BLaER1 treated with 17β-estradiol and CSF1 and Interleukin-3, amounts not matched to agents 10 nM and 100 nM (cell line): ENCODE data around the gene WRNIP1.
A peak's percentile ranks its signal among the peaks of the same experiment; 100 is the strongest.

Experiments used
- H3K27ac ChIP-seq, 11 experiments: shearing (Covaris generic); formaldehyde crosslinking; 2 replicates each; pipeline ENCODE4 v1.8.1; 2022
- H3K27me3 ChIP-seq, 11 experiments: shearing (Covaris generic); formaldehyde crosslinking; 2 replicates each; pipeline ENCODE4 v1.8.1; 2022
- H3K36me3 ChIP-seq, 11 experiments: shearing (Covaris generic); formaldehyde crosslinking; 2 replicates each; pipeline ENCODE4 v1.8.1; 2022
- H3K4me1 ChIP-seq, 10 experiments: shearing (Covaris generic); formaldehyde crosslinking; 2 replicates each; pipeline ENCODE4 v1.8.1; 2022
- H3K4me2 ChIP-seq, 11 experiments: shearing (Covaris generic); formaldehyde crosslinking; 2 replicates each; pipeline ENCODE4 v1.8.1; 2022
- H3K4me3 ChIP-seq, 10 experiments: shearing (Covaris generic); formaldehyde crosslinking; 2 replicates each; pipeline ENCODE4 v1.8.1; 2022
- H3K9ac ChIP-seq, 11 experiments: shearing (Covaris generic); formaldehyde crosslinking; 2 replicates each; pipeline ENCODE4 v1.8.1; 2022
- H3K9me3 ChIP-seq, 11 experiments: shearing (Covaris generic); formaldehyde crosslinking; replicated peaks in 1 of 11; 2 replicates each; pipeline ENCODE4 v1.8.1; 2022
- H4K20me1 ChIP-seq, 11 experiments: shearing (Covaris generic); formaldehyde crosslinking; 2 replicates each; pipeline ENCODE4 v1.8.1; 2022
- Cebpa-rat ChIP-seq, 11 experiments: shearing (Covaris generic); IDR thresholded peaks; 2 replicates each; pipeline ENCODE4 v1.8.1; 2022

The WRNIP1 gene

DNA sequence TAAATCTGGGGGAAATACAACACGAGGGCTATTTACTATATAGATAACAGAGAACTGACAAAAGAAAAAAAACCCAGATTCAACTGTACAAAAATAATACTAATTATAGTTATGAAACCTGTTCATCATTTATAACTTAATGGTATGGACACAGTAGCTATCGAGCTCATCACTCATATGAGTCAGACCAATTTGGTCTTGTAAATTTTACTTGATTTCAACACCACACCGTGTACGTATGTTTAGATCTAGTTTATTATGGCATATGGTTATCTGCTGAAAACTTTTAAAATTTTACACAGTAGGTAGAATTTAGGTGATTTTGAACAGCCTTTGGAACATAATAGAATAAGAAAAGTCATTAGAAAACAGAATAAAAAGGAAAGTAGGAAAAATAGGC is 19.9 kb upstream of the WRNIP1 start:
- Histone ChIP-seq H3K4me2 (no peak overlapping the region), H3K4me3 (no peak overlapping the region), H4K20me1 (no peaks in the 10 kb centered on the region), H3K9me3 (no peaks in the 10 kb centered on the region), H3K4me1 (peaks cover 0 to 19% (median 11%) of the 10 kb centered on the region in 10 experiments; a peak in 13 of 20 replicates), H3K27ac (no peak overlapping the region), H3K36me3 (no peaks in the 10 kb centered on the region), H3K27me3 (no peaks in the 10 kb centered on the region), H3K9ac (no peak overlapping the region)
- TF ChIP-seq Cebpa-rat (IDR thresholded peaks at IDR 0.05), result no peak

DNA sequence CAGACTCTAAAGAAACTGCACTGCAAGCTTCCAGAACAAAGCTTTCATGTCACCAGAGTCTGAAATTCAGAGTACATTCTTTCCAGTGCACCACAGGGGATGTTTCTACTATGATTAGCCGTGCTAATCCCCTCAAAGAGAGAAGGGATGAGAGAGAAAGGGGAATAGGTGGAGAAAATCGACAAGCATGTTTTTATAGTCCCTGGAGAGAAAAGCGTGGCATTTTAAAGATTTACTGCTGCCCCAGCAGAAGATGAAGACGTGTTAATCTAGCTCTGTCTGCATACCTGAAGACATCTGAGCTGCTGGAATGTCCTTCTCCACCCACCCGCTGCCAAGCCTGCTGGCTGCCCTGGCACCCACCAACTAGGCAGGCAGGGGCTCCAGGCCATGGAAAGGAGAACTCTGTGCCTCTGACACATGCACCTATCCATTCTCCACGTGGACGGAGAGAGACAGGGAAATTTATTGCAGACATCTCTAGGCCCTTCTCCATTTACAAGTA is 18.6 kb upstream of the WRNIP1 start:
- H3K4me1 ChIP-seq, result peaks cover 0 to 17% (median 12%) of the 10 kb centered on the region in 10 experiments; a peak in 17 of 20 replicates
- no peaks in the 10 kb centered on the region for H3K9me3 ChIP-seq
- no peaks in the 10 kb centered on the region for H3K27me3 ChIP-seq
- no peaks in the 10 kb centered on the region for H3K36me3 ChIP-seq
- no peak overlapping the region for H3K9ac ChIP-seq
- H3K27ac ChIP-seq, result no peak overlapping the region
- TF ChIP-seq Cebpa-rat (IDR thresholded peaks at IDR 0.05), result no peak
- H3K4me3 ChIP-seq, result no peak overlapping the region
- no peaks in the 10 kb centered on the region for H4K20me1 ChIP-seq
- H3K4me2 ChIP-seq, result no peak overlapping the region

DNA sequence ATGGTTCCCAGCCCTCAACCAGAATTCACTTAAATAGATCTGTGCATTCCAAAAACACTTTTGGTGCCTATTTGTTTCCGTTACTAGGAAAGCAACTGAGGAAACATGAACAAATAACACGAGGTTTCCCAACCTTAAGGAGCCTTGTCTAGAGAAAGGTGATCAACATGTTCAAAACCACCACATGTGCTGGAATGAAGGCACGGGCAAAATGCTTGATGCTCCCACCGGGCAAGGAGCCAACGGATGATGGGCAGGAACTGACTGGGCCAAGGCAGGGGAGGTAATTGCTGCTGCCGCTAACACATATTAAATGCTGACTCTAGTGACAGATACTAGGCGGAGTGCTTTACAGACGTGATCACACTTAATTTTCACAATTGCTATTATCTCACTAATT is 17.0 kb upstream of the WRNIP1 start:
- H3K4me2 ChIP-seq, result no peak overlapping the region
- H3K9ac ChIP-seq, result no peak overlapping the region
- H3K36me3 ChIP-seq, result no peaks in the 10 kb centered on the region
- no peaks in the 10 kb centered on the region for H4K20me1 ChIP-seq
- peaks cover 9 to 26% (median 21%) of the 10 kb centered on the region in 10 experiments for H3K4me1 ChIP-seq
- H3K4me3 ChIP-seq, result no peak overlapping the region
- no peak overlapping the region for H3K27ac ChIP-seq
- no peaks in the 10 kb centered on the region for H3K9me3 ChIP-seq
- no peaks in the 10 kb centered on the region for H3K27me3 ChIP-seq
- no peak for TF ChIP-seq Cebpa-rat (IDR thresholded peaks at IDR 0.05)

DNA sequence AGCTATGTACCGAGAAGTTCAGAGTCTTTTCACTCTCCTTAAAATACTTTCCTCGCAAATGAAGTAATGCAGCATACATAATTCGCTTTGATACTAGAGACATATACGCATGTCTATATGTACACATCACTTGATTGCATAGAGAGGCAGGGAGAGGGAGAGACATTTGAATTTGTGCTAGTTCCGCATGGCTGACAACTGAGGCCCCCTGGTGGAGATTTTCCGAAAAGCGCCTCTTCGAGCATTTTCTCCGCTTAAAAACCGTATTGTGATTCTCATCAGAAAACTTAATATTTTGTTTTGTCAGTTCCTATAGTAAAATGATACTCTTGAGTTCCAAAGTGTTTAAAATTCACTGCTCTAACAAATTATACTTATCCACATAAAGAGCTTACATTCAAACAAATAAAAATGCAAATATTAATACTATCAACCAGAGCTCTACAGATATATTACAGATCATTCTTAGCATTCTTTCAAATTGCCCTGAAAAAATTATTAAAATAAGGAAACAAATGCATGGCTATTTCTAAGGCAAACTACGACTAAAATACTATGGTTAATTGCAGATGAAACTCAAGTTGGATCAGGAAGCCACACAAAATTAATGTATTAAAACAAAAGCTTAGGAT is 15.1 kb upstream of the WRNIP1 start:
- Histone ChIP-seq H3K4me2 (no peak overlapping the region), H3K27ac (no peak overlapping the region), H3K4me1 (peaks cover 8 to 13% (median 12%) of the 10 kb centered on the region in 10 experiments), H3K9me3 (no peaks in the 10 kb centered on the region), H4K20me1 (no peaks in the 10 kb centered on the region), H3K27me3 (no peaks in the 10 kb centered on the region), H3K4me3 (no peak overlapping the region), H3K9ac (no peak overlapping the region), H3K36me3 (no peaks in the 10 kb centered on the region)
- no peak for TF ChIP-seq Cebpa-rat (IDR thresholded peaks at IDR 0.05)

DNA sequence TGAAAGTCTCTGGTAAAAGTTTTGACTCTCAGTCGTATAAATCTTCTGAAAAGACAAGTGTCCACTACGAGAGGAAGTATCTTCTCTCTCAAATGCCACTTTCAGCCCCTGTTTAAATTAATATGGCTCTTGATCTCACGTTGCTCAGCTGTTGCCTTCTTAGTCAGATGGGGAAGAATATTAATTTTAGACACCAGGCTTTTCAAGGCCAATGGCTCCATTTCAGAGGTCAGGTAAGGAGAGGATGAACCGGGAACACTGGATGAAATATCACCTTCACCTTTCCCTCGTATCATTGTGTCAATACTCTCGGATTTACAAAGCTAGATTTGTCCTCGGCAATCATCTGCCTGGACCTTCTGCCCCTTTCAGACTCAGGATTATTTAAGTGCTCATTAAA is 14.4 kb upstream of the WRNIP1 start, which contains the start of gene MYLK4:
MYLK4 (minus strand) TSS at position 91 of the 400 bp plus-strand sequence. CDS start 1,628 bp downstream, outside the sequence.
- no peak within 1 kb of the TSS for H3K27ac ChIP-seq
- no peak within 1 kb of the TSS for H3K4me3 ChIP-seq
- peak within 1 kb of the TSS; percentile 22 to 67 (median 53); a peak in 18 of 22 replicates for H3K4me2 ChIP-seq

DNA sequence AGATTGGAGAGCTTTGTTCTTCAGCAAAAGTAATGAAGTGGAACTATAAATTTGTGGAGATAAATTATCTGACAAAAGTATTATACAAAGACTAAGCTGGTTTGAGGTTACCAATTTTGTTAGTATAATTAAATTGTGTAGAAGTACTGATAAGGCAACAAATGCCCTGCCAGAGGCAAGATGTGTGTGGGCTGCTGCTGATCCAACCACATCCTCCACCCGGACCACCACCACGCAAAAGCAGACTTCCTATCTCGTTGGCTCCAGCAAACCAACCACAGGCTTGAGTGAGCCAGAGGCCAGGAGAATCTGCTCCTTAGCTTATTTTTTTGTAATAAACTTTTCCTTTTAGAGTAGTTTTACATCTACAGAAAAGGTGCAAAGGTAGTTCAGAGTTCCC is 13.3 kb upstream of the WRNIP1 start:
- H3K4me2 ChIP-seq, result peak overlapping the region; percentile 22 to 67 (median 53); a peak in 20 of 22 replicates
- H3K4me1 ChIP-seq, result peaks cover 8 to 20% (median 13%) of the 10 kb centered on the region in 10 experiments
- H3K9ac ChIP-seq, result no peak overlapping the region
- no peaks in the 10 kb centered on the region for H3K36me3 ChIP-seq
- no peaks in the 10 kb centered on the region for H3K9me3 ChIP-seq
- H3K27ac ChIP-seq, result no peak overlapping the region
- no peak for TF ChIP-seq Cebpa-rat (IDR thresholded peaks at IDR 0.05)
- no peaks in the 10 kb centered on the region for H3K27me3 ChIP-seq
- no peak overlapping the region for H3K4me3 ChIP-seq
- no peaks in the 10 kb centered on the region for H4K20me1 ChIP-seq

More for the DNA sequence above, 14.4 kb upstream of the WRNIP1 start, which contains the start of gene MYLK4:
- TF ChIP-seq Cebpa-rat (IDR thresholded peaks at IDR 0.05), result no peak
- no peaks in the 10 kb centered on the region for H4K20me1 ChIP-seq
- no peaks in the 10 kb centered on the region for H3K27me3 ChIP-seq
- H3K4me1 ChIP-seq, result peaks cover 8 to 13% (median 12%) of the 10 kb centered on the region in 10 experiments
- no peaks in the 10 kb centered on the region for H3K9me3 ChIP-seq
- H3K9ac ChIP-seq, result no peak within 1 kb of the TSS
- H3K36me3 ChIP-seq, result no peaks in the 10 kb centered on the region

DNA sequence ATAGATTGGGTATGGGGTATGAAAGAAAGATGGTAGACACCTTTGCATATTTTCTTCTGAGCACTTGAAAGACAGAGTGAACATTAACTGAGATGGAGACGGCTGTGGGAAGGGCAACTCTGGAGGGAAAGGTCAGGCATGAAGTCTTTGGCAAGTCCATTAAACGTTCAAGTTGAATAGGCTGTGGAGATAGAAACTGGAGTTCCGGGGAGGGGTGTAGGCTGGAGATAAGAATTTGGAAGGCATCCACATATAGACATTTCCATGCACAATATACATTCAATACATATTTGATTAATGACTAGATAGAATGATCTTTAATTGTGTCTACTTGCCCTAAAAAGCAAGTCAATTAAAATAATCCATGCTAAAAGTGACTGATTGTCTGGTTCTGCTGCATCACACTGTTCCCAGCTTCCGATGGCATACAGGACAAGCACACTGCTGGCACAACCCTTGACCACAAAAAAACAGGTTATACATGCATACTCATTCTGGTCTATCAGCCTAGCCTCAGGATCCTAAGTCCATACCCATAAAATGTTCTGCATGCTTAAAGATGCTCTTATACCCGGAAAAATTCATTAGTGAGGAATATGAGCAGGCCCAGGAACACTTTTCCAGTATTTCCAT is 12.6 kb upstream of the WRNIP1 start:
- no peaks in the 10 kb centered on the region for H3K9me3 ChIP-seq

DNA sequence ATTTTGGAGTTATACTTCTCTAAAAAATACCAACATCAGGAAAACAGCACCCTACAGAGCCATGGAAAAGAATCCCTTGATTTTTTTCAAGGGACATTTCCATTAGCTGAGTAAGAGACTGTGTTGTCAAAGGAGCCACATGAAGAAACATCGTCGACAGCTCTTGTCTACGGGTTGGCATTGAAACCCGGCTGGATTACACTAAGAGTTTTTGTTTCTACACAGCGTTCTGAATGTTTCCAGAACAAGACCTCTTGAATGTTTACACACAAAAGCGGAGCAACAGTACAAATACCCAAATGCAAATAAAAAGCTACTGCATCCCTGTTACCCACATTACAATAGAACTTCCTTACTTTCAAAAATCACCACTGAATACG is 12.1 kb upstream of the WRNIP1 start:
- no peak overlapping the region for H3K27ac ChIP-seq
- no peaks in the 10 kb centered on the region for H4K20me1 ChIP-seq
- no peaks in the 10 kb centered on the region for H3K36me3 ChIP-seq
- no peak overlapping the region for H3K4me3 ChIP-seq
- H3K9ac ChIP-seq, result no peak overlapping the region
- TF ChIP-seq Cebpa-rat (IDR thresholded peaks at IDR 0.05), result no peak
- no peaks in the 10 kb centered on the region for H3K27me3 ChIP-seq
- peaks cover 8 to 23% (median 13%) of the 10 kb centered on the region in 10 experiments for H3K4me1 ChIP-seq
- no peak overlapping the region for H3K4me2 ChIP-seq
- no peaks in the 10 kb centered on the region for H3K9me3 ChIP-seq

More for the DNA sequence above, 12.6 kb upstream of the WRNIP1 start:
- Histone ChIP-seq H4K20me1 (no peaks in the 10 kb centered on the region), H3K4me2 (peak overlapping the region; percentile 22 to 67 (median 53); a peak in 19 of 22 replicates), H3K27me3 (no peaks in the 10 kb centered on the region), H3K36me3 (no peaks in the 10 kb centered on the region), H3K4me3 (no peak overlapping the region), H3K9ac (no peak overlapping the region), H3K4me1 (peaks cover 8 to 23% (median 13%) of the 10 kb centered on the region in 10 experiments), H3K27ac (no peak overlapping the region)
- no peak for TF ChIP-seq Cebpa-rat (IDR thresholded peaks at IDR 0.05)

DNA sequence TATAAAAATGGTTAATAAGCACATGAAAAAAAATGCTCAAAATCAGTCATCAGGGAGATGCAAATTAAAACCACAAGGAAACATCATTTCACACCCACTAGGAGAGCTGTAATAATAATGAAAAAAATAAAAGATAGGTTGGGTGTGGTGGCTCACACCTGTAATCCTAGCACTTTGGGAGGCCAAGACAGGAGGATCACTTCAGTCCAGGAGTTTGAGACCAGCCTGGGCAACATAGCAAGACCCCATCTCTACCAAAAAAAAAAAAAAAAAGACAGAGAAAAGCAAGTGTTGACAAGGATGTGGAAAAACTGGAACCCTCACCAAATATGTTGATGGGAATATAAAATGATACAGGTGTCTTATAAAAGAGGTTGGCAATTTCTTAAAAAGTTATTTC is 11.4 kb upstream of the WRNIP1 start:
- Histone ChIP-seq H3K9me3 (no peaks in the 10 kb centered on the region), H3K27me3 (no peaks in the 10 kb centered on the region), H3K4me2 (no peak overlapping the region), H3K9ac (no peak overlapping the region), H3K27ac (no peak overlapping the region), H4K20me1 (no peaks in the 10 kb centered on the region), H3K4me1 (peaks cover 8 to 23% (median 13%) of the 10 kb centered on the region in 10 experiments), H3K4me3 (no peak overlapping the region), H3K36me3 (no peaks in the 10 kb centered on the region)
- TF ChIP-seq Cebpa-rat (IDR thresholded peaks at IDR 0.05), result no peak
